HG03558 (cell line): ENCODE results near the gene TLE2.

Experiments
- ATAC-seq: cut with Tn5 transposase; IDR thresholded peaks from one replicate; pipeline ENCODE4 v1.9.1; 2021; ENCODE audit warnings: moderate number of reproducible peaks; ENCODE audit not compliant: unreplicated experiment; ENCODE audit errors: extremely low read depth

The TLE2 gene

DNA sequence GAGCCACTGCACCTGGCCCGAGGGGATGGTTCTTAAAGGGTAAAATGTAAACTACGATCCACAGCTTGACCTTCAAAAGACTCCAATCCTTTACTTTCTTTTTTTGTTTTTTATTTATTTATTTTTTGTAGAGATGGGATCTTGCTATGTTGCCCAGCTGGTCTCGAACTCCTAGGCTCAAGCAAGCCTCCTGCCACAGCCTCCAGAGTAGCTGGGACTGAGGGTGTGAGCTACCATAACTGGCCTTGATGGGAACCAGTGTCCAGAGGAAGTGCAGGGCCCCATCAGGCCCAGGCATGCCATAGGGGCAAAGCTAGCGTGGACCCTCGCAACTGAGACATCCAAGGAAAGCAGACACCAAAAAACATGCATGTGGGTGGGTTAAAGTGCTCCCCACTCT, 66.0 kb downstream of the TLE2 start:
- no peak for ATAC-seq

DNA sequence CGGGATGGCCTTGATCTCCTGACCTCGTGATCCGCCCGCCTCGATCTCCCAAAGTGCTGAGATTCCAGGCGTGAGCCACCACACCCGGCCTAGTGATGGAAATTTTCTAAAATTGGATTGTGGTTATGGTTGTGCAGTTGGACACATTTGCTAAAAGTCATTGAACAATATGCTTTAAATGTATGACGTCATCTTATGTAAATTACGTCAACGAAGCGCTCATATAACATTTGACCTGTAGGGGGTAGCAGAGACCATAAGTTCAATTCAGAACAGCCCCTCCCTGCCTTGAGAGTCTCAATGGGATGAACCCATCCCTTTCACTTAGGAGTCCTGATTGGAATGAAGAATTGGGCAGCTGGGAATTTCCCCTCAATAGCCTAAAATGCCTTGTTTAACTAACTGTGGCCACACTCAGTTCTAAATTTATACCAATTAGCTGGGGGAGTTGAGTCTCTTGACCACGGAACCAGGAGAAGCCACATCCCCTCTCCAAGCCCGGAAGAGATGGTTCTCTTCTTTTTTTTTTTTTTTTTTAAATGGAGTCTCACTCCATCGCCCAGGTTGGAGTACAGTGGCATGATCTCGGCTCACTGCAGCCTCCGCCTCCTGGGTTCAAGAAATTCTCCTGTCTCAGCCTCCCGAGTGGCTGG, 66.9 kb downstream of the TLE2 start:
- no peak for ATAC-seq

DNA sequence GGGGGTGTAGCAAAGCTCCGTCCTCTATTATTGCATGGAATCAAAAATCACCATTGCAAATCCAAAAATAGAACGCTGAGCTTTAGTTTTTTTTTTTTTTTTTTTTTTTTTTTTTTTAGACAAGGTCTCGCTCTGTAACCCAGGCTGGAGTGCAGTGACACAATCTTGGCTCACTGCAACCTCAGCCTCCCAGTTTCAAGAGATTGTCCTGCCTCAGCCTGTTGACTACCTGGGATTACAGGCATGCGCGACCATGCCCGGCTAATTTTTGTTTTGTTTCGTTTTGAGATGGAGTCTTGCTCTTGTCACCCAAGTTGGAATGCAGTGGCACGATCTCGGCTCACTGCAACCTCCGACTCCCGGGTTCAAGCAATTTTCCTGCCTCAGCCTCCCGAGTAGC, 69.0 kb downstream of the TLE2 start:
- ATAC-seq = no peak

- ATAC-seq = no peak
Measured at GRCh38 chr19:2957160-2957559, 71.9 kb downstream of the TLE2 start.

GRCh38 chr19:2952953-2953481, 76.1 kb downstream of the TLE2 start:
- no peak for ATAC-seq

DNA sequence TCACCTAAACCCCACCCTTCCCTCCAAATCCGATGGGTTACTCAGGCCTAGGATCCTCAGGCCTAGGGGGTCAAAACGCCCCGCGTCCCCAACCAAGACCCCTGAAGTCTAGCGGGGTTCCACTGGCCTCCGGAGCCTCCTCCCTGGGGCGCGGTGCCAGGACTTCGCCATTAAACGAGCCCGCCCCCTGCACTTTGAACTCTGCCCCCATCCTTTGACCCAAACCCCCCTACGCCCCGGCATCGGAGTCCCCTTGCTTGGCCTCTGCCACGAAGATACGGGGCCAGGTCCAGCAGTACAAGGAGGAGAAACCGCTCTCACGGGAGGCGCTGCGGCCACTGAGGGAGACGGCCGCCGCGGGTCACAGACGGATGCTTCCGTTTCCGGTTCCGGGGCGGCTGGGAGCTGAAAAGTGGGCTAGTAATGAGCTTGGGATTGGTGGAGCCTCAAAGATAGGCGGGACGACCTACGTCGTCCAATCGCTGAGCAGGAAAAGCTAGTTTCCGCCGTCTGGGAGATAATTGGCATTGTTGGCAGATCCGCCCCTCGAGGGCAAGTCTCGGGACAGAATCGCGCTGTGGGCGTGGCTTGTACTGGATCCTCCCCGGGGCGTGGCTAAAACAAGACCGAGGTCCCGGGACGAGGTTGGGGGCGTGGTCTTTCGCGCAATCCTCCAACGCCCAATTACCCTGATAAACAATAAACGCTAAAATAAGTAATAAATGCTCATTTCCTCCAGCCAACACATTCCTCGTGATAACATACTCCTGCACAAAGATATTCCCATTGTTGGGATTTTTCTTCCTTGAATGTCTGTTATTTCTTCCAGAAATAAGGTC, 78.6 kb downstream of the TLE2 start:
- ATAC-seq = peak; percentile 60

DNA sequence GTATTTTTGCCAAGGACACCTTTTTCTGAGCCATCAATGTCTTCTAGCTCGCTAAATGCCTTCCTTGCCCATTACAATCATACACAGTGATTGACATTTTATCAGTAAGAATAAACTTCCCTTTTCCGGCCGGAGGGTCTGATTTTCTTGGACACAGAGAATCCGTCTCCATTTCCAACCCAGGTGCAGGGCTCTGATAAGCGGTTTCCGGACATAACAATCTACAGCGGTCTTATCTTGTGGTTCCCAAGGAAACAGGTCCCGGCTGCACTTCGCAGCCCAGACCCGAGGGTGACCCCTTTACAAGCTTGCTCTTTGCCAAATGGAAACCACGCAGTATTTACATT, 79.2 kb downstream of the TLE2 start:
- no peak for ATAC-seq
